ENCODE measurements around the gene ADAMTS16.

Gene ADAMTS16

DNA sequence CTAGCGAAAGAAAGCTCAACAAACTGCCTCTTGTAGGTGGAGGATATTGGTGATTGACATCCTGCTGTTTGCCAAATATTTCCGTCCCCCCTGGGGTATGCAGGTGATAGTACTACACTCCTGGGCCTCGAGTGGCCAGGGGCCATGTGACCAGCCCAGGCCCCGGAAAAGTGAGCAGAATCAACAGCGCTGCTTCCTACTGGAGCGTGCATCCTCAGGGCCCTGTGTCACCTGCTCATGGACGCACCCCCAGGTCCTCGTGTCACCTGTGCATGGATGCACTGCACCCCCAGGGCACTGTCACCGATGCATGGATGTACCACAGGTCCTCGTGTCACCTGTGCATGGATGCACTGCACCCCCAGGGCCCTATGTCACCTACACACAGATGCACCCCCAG lies 43.8 kb downstream of the ADAMTS16 start:
- no peak for DNase-seq

DNA sequence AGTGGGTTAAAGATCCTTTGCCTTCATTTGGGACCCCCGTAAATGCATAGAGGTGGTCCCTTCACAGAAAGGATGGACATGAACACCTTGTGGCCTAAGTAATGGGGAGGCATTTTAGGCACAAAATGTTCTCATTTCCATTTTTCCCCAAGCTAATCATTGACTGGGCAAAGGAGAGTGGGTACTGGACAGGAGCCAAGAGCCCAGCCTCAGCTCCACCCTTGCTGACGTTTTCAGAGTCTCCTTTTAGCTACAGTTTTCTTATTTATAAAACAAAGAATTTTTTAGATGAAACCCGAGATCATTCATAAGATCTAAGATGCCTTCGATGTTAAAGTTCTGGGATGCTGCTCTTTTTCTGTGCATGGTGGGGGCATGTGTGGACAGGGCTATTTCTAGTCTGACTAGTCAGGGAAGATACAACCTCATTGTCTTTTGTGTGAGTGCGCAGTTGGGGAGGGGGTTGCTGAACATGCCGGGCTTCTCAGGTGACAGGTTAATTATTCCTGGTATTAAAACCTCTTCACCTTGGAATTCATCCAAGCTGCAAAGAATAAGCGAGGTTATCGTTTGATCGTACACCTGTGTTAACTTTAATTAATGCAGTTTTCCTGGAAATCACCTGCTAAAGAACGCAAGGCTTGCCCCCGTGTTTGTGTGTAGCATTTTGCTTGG lies 48.4 kb downstream of the ADAMTS16 start:
- DNase-seq = no peak

DNA sequence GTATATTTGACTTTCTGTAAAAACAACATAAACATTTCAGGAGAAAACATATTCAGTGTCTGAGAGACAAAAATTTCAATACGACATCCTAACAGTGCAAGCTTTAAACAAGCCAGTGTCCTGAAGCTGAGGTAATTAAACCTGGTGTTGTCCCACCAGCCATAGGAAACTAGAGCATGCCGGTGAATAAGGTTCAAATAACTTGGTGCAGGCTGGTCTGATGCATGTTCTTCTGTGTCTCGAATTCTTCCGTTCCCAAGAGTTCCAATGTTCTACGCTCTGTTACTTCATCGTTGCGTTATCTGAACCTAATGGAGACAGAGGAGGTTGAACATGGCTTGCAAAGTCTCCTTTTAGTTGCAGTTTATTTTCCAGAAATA lies 48.9 kb downstream of the ADAMTS16 start:
- no peak for DNase-seq

DNA sequence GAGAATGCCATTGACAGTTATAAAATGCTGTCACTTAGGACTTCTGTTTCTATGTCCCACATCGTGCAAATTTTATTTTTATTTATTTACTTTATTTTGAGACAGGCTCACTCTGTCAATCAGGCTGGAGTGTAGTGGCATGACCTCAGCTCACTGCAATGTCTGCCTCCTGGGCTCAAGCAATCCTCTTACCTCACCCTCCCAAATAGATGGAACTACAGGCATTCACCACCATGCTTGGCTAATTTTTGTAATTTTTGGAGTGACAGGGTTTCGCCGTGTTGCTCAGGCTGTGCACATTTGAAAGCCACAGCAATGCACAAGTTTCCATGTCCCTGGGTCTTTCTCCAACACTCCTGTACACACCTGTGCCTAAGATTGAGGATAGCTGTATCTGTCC lies 51.8 kb downstream of the ADAMTS16 start:
- no peak for DNase-seq

DNA sequence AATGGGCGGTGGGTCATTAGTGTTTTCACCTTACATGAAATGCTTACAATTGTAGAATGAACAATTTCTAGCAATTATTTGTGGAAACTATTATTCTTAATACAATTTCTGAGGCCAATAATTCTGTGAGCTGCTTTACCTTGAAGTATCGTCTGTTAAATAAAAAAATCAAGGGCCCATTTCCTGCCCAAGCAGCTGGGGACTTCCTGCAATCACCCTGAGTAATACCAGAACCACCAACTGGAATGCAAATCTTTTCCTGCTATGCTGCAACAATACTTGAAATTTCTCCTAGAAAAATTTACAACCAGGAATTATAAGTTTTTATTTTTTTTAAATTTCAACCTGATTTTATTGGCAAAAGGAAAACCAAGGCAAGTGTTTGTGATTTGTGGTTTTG lies 52.6 kb downstream of the ADAMTS16 start:
- no peak for DNase-seq

DNA sequence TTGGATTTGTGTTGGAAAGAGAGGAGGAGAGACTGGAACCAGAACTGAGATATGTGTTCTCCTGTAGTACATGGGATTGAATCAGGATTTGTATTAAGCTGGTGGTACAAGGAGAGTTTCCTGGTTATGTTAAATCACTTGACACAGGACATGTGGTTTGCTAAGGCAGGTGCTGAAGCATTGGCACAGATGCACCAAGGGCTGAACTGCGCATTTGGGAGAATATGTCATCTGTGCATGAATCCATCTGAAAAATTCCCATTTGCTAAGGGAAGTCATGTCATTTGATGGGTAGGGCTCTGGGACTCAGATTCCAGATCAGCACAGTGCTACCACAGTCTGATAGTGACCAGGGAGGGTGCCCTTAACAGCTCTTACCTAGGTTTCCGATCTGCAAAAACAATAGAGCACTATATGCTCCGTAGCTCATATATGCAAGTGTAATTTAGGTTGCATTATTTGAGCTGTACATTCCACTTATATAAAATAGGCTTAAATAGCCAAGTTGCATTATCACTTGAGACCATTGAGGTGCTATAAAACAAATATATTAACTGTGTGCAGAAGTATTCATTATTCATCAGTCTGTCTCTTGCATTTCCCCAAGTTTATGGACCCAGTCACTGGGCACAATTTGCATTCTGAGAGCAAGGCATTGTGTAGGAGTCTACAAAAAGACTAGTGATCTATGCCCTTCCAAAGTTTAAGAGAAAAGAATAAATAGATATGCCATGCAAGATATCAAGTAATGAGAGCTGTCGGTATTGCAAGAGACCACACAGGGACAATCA lies 55.2 kb downstream of the ADAMTS16 start:
- no peak for DNase-seq

DNA sequence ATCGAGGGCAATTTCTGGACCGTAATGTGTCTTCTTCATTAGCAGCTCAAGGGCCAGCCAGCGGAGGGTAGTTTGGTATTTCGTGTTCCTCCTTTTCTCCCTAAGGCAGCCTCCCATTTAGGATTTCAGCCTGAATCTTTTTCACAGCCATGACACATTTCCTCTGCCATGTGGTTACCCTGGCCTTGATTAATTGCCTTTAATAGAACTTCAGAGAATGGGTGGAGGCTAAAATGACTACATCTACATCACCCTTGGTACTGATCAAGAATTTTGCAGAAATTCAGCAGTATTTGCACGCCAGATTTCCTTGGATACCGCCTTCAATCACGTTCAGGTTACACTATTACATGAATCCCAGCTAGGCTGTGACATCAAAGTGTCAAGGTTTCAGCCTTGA lies 58.0 kb downstream of the ADAMTS16 start:
- DNase-seq = no peak

DNA sequence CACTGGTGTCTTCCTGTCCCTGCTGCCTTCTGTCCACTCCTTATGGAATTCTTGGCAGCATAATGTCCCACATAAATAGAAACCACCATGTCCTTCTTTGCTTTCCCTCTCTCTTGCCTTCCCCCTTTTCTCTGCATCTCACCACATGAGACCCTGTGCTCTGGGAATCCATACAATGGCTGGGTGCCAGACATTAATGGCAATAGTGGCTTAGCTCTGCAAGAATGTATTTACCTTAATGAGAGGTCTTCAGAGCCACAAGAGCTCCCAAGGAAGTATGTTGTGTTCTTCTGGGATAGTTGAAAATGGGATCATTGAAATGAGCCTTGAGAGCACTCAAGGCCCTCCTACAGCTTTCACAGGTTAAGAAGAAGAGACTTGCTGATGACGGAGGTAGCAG lies 58.7 kb downstream of the ADAMTS16 start:
- no peak for DNase-seq

DNA sequence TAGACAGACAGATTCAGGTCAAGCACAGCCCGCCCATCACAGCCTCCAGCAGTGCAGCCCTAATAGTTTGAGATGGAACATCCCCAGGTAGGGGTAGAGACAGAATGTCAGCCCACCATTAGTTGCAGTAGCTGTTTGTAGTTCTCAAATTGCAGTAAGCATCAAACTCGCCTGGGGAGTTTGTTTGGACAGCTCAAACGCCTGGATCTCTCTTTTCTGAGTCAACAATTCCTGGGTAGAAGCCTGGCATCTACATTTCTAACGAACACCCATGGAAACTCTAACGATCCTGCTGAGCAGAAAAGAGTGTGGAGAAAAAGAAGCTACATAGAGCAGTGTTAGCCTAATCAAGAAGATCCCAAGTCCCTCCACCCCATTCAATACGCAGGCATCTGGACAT lies 59.4 kb downstream of the ADAMTS16 start:
- DNase-seq = no peak

DNA sequence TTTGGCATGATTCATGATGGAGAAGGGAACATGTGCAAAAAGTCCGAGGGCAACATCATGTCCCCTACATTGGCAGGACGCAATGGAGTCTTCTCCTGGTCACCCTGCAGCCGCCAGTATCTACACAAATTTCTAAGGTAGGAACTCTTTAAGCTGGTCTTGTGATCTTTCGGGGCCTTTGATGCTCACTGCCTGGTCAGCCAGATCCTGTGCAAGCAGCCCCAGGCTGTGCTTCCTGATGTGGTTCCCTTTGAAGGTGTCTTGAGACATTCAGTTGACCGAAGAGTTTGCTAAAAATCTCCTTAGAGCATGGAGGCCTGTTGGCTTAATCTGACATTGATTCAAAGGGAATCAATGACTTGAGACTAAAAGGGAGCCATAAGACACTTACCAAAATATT lies 60.0 kb downstream of the ADAMTS16 start:
- DNase-seq = no peak

DNA sequence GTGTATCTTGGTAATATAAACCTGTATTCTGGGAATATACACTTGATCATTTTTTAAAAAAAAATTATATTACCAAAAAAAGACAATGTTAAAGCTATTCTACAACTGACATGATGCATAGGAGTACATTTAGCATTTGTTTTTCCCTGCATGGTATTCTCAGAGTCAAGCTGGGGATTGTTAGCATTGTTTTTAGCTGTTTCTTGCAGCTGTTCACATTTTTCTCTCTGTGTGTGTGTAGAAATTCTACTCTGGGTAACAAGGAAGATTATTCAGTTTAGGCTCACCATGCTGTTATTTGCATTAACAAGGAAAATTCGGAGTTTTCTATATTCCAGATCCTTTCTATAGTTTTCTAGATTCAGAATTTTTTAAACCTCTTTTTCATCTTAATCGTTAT lies 62.2 kb downstream of the ADAMTS16 start:
- no peak for DNase-seq

DNA sequence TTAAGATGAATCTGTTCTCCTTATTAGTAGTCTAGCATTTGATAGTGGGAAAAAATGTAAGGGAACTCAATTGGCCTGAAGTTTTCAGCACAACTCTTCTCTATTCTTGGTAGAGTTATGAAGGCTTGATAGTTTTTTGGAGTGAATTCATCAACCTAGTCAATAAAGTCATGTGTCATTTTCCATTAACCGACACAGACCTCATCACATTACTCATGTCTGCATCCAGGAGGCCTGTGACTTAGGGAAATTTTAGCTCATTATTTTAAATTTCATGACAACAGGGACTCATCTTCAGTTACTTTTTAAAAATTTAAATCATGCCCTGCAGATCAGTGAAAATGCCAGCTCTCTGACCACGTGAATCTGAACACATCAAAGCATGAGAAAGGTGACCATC lies 63.3 kb downstream of the ADAMTS16 start:
- DNase-seq = no peak

DNA sequence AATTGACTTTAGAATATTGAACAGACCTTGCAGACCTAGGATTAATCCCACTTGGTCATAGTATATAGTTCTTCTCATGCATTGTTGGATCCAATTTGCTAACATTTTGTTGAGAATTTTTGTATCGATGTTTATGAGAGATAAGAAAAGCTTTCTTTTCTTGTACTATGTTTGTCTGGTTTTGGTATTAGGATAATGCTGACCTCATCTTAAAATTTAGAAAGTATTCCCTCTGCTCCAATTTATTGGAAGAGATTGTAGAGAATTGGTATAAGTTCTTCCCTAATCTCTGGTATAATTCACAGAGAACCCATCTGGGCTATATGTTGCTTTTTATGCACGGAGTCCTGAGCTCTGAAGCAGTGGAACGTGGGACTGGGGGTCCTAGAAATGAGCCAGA lies 67.7 kb downstream of the ADAMTS16 start:
- no peak for DNase-seq

DNA sequence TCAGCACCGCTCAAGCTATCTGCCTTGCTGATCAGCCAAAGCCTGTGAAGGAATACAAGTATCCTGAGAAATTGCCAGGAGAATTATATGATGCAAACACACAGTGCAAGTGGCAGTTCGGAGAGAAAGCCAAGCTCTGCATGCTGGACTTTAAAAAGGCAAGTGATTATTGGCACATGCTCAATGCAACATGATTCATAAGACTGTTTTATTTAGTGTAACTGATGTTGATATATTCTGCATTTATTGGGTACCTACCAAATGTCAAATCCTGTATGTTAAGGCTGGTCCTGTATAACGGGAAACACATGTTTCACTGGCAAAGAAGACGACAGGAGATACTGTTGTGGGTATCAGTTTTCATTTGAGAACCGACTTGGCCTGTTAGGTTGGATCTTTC lies 69.0 kb downstream of the ADAMTS16 start:
- no peak for DNase-seq

DNA sequence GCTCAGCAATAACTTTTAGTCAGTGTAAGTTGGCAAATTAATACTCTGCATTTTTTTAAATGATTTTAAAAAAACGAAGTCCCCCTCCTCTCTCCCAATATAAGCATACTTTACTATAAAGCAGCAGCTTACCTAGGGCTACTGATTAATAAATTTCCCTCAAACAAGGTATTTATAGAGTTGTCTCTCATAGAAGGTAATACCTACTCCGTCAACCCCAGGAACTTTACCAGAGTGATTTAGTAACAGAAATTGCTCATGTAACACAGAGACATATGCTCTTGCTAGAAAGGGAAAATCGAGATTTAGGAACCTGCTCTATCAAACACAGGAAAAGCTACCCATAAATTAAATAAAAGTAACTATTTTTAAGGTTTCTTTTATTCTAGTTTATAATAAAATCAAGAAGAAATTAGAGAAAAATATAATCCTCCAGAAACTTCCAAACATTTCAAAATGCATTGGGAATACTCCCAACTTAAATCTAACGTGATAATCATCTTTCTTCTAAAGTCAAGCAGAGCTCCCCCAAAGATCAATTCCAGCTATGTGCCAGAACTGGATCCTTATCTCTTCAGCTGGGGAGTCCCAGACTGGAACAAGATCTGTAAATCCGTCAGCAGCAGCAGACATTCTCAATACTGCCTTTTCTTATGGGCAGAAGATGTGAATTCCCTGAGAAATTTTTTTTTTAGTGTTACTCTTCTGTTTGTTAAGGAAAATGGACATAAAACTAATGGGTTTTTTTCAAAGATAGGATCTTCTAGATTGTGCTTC lies 69.6 kb downstream of the ADAMTS16 start:
- no peak for DNase-seq

DNA sequence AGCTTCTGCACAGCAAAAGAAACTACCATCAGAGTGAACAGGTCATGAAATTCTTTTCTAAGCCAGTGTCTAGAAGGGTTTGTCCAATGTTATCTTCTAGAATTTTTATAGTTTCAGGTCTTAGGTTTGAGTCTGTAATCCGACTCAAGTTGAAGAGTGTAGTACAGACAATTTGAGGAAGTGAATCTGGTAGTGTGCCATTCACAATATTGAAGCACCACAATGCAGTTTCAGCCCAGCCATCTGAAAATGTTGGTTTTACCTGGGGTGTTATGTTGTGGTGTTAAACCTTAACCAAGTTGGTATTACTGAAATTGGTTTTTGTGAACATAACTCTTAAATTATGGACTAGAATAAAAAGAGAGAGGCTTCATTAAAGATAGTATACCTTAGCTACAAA lies 77.2 kb downstream of the ADAMTS16 start:
- no peak for DNase-seq

DNA sequence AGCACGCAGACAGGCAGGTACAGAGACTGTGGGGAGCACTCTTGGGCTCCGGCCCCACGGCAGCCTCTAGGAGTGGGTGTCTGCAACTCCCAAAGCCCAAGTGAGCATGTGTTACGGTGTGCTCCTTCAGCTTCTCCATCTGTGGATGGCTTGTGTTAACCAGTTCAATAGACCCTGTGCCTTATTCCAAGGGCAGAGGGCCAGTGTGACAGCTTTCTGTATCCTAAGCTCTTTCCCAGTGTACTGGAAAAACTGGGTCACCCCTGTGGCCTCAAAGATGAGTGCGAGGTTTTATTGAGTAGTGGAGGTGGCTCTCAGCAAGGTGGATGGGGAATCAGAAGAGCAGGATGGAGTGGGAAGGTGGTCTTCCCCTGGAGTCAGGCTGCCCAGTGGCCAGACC lies 78.3 kb downstream of the ADAMTS16 start:
- no peak for DNase-seq

DNA sequence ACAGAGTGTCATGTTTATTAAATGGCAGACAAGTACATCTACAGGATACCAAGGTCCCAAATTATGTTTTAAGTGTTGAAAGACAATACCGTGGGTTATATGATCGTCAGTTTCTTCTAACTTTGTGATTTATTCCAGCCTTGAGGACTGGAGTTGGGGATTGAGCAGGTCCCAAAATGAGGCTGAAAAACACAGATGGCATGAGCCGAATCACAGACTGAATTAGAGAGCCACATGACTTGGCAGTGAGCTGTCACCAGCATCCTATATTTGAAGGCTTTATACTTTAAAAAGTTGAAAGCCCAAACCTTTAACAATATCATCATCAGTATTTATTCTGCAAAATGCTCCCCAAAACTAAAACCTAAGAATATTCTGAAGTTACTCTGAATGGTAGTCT lies 79.4 kb downstream of the ADAMTS16 start:
- no peak for DNase-seq

DNA sequence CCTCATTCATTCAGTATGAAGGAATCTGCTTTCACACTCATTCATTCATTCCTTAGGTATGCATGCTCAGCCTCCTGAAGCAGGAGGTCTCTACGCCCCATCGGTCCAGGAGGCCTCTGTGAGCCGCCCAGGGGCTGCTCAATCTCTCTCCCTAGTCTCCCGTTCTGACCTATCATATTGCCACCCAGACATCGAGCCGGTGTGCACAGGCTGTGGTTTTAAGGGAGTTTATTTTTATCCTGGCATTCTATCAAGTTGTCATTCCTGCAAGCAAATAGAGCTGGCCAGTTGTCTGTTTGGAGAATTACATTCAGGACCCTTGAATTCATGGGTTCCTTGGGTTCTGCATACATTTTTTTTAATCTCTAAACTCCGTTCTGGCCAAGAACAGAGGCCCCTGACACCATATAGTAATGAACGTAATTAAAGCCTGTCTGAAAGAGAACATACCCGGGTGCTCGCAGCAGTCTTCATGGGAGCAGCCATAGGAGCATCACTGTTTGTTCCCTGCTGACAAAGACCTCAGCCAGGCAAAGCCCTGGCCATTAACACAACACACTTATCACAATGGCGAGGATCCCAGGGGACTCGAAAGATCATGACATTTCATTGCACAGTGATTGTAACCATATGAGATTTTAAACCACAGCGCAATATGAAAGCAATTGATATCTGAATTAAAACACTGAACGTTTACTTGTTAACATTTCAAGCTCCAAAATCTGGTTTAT lies 80.9 kb downstream of the ADAMTS16 start:
- no peak for DNase-seq

DNA sequence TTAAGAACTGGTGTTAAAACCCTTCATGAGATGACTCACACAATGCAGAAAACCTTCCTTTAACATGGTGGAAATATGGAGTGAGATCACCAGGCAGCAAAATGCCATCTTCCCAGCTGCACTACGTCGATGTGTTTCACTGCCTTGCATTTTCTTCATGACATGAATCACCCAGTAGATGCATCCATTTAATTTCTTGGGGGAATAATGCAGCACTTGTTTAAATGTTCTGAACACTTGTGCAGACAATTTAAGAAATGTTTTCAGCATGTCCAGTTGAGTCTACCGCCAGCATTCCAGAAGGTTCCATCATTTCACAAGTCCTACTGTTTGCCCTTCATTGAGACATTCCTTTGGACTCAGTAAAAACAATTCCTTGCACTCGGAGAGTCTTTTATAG lies 81.6 kb downstream of the ADAMTS16 start:
- DNase-seq = no peak

DNA sequence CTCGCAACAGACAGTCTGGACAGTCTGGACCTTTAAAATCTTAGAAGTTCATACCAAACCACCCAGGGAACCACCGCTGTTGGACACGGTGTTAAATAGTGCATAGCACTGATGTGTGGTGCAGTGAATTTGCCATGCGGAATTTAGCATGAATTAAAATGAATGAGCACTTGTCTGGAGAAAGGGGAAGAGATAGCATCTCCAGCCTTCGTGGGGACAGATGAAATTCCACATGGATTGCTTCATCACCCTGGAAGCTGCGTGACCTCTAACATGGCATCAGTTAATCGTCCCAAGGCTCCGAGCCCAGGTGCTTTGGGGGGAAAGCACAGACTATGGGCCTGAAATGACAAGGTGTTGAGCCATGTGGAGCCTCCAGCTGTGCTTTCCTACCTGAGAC lies 91.4 kb downstream of the ADAMTS16 start:
- no peak for DNase-seq

DNA sequence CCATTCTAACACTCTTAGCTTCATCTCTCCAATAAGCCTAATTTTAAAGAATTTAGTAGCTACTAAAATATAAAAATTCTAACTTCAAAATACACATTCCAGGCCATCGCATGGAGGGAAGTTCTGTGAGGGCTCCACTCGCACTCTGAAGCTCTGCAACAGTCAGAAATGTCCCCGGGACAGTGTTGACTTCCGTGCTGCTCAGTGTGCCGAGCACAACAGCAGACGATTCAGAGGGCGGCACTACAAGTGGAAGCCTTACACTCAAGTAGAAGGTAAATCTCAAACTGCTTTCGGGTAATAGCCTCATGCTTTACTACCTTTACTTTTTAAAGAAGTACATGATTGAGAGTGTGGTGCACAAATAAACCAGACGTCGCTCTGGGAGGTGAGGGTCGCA lies 94.8 kb downstream of the ADAMTS16 start:
- DNase-seq = no peak

DNA sequence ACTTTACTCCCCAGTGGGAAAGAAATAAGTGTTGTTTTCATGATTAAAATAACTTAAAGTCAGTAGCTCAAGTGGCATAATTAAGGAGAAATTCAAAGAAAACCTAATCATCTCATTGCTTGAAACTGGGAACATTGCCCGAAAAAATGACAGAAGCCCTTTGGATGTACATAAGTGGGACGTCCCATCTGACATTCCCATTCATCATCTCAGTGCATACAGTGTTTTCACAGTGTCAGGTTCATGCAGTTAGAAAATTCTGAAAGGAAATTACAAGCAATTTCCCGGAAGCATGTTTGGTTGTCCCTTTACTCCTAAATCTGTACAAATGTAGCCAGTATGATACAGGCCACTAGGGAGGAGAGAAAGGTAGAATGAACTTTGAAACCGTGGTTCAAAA lies 95.6 kb downstream of the ADAMTS16 start:
- no peak for DNase-seq
